PC-3 (cell line): Measurements from ENCODE around the gene TRIM66. TPM values are rescaled to one million over a fixed set of nuclear protein-coding genes. Genes with fewer than 3 reads are reported as not detected.
A peak's percentile ranks its signal among the peaks of the same experiment; 100 is the strongest.

Experiments
- ATAC-seq: fragments of 200-7000 bp; cut with Tn5 transposase; 2 replicates; pipeline ENCODE4 v1.9.1; 2020; ENCODE audit warnings: mild to moderate bottlenecking, moderate library complexity
- BruUV-seq: library from RNA; stranded (reverse); fragments of 400-500 nt; replicated peaks from 2 replicates; lab custom pipeline; 2021; lab: Mats Ljungman, UMichigan
- CTCF ChIA-PET: fragments of 300-600 bp; sonication (Branson Sonifier 250); formaldehyde crosslinking; loops from one replicate; lab custom pipeline; 2022; ENCODE audit warnings: antibody characterized with exemption; lab: Charles Lee
- POLR2A ChIA-PET: fragments of 300-600 bp; sonication (Branson Sonifier 250); formaldehyde crosslinking; loops from one replicate; lab custom pipeline; 2022; ENCODE audit warnings: antibody characterized with exemption; ENCODE audit not compliant: unreplicated experiment; lab: Charles Lee
- DNase-seq: peaks from one replicate; pipeline ENCODE4 v3.0.0-alpha.2; 2015
- H2AFZ ChIP-seq: fragments of 300-600 bp; sonication (generic); 2 replicates; pipeline ENCODE4 v1.6.0; 2016; ENCODE audit warnings: antibody characterized with exemption, low read length
- H3F3A ChIP-seq: fragments of 300-600 bp; sonication (generic); one replicate; pipeline ENCODE4 v1.6.0; 2017; ENCODE audit warnings: antibody characterized with exemption, low read length, control low read depth, mild to moderate bottlenecking; ENCODE audit not compliant: unreplicated experiment
- H3K27ac ChIP-seq: fragments of 300-600 bp; sonication (generic); 2 replicates; pipeline ENCODE4 v1.5.1; 2016; ENCODE audit warnings: mild to moderate bottlenecking, low read length
- H3K27me3 ChIP-seq: fragments of 300-600 bp; sonication (generic); 2 replicates; pipeline ENCODE4 v1.6.1; 2016; ENCODE audit warnings: low read length, mixed read lengths
- H3K36me3 ChIP-seq: fragments of 300-600 bp; sonication (generic); 2 replicates; pipeline ENCODE4 v1.6.1; 2016; ENCODE audit warnings: low read depth, mixed run types, low read length, mixed read lengths
- H3K4me1 ChIP-seq: fragments of 300-600 bp; sonication (generic); 2 replicates; pipeline ENCODE4 v1.5.1; 2016; ENCODE audit warnings: low read length; ENCODE audit not compliant: insufficient read depth
- H3K4me2 ChIP-seq: fragments of 300-600 bp; sonication (generic); 2 replicates; pipeline ENCODE4 v1.6.0; 2016; ENCODE audit warnings: low read length
- H3K4me3 ChIP-seq: fragments of 300-600 bp; sonication (generic); 2 replicates; pipeline ENCODE4 v1.5.1; 2016; ENCODE audit warnings: mild to moderate bottlenecking, low read length, mixed read lengths
- H3K79me2 ChIP-seq: fragments of 300-600 bp; sonication (generic); 2 replicates; pipeline ENCODE4 v1.6.1; 2017; ENCODE audit warnings: low read length, mixed read lengths
- H3K9ac ChIP-seq: fragments of 300-600 bp; sonication (generic); 2 replicates; pipeline ENCODE4 v1.6.0; 2016; ENCODE audit warnings: mild to moderate bottlenecking, low read length
- H3K9me2 ChIP-seq: fragments of 300-600 bp; sonication (generic); replicated peaks from 2 replicates; pipeline ENCODE4 v1.6.1; 2016; ENCODE audit warnings: mixed run types, low read length, mixed read lengths
- H3K9me3 ChIP-seq: fragments of 300-600 bp; sonication (generic); 2 replicates; pipeline ENCODE4 v1.6.1; 2016; ENCODE audit warnings: low read length, mixed read lengths
- H4K20me1 ChIP-seq: fragments of 300-600 bp; sonication (generic); 2 replicates; pipeline ENCODE4 v1.6.1; 2016; ENCODE audit warnings: low read length, mixed read lengths
- CTCF ChIP-seq: fragments of 300-600 bp; sonication (generic); conservative IDR thresholded peaks from 2 replicates; pipeline ENCODE4 v1.5.1; 2017; ENCODE audit warnings: antibody characterized with exemption, low read depth, mild to moderate bottlenecking, low read length
- EZH2 ChIP-seq: fragments of 300-600 bp; sonication (generic); IDR thresholded peaks from one replicate; pipeline ENCODE4 v1.6.1; 2017; ENCODE audit warnings: antibody characterized with exemption, mild to moderate bottlenecking, low read length; ENCODE audit not compliant: unreplicated experiment
- EZH2phosphoT487 ChIP-seq: fragments of 300-600 bp; sonication (generic); IDR thresholded peaks from 2 replicates; pipeline ENCODE4 v1.6.1; 2018; ENCODE audit warnings: mild to moderate bottlenecking, antibody characterized with exemption, low read length, borderline replicate concordance
- intact Hi-C: fragments of 100-400 bp; cut with micrococcal nuclease; formaldehyde crosslinking; loops from 2 replicates; pipeline ENCODE4 v1.9.0; 2023
- total RNA-seq: library from RNA; depleted of rRNA; stranded (reverse); fragments of >200 nt; gene quantifications from 2 replicates; pipeline ENCODE4 v1.2.3, GENCODE V29; 2014

TRIM66 gene
- total RNA-seq, 1 experiment from 2014 or later = 5.5 TPM

GRCh38 chr11:8601376-8602133 lies 80.9 kb downstream of the TRIM66 start:
- POLR2A ChIA-PET = no interaction called here
- DNase-seq (no peak), ATAC-seq (no peak)
- intact Hi-C loops = no loop called here
- Histone ChIP-seq H3K9me3 (no peaks in the 10 kb centered on the region), H3K4me1 (peaks cover 17% of the 10 kb centered on the region), H3K9ac (no peak overlapping the region), H3F3A (no peaks in the 10 kb centered on the region), H3K4me2 (no peak overlapping the region), H4K20me1 (no peaks in the 10 kb centered on the region), H3K9me2 (no peaks in the 10 kb centered on the region), H3K79me2 (no peaks in the 10 kb centered on the region), H3K36me3 (no peaks in the 10 kb centered on the region), H3K27me3 (0 out of 2 replicates have a peak, but pooled peaks cover 1% of the 10 kb centered on the region), H3K27ac (no peak overlapping the region), H3K4me3 (no peak overlapping the region), H2AFZ (no peak overlapping the region)
- CTCF ChIA-PET = interaction anchor here (0.7 kb wide), 1 partner anchor 324 kb away, joined by 5 read pairs; no protein-coding TSS in a partner anchor
- no TSS peak for BruUV-seq
- no peak for TF ChIP-seq EZH2phosphoT487
- TF ChIP-seq EZH2 = no peak
- no peak for TF ChIP-seq CTCF

- Histone ChIP-seq H3K9me2 (no peaks in the 10 kb centered on the region), H3K4me3 (no peak overlapping the region), H4K20me1 (no peaks in the 10 kb centered on the region), H3K9me3 (no peaks in the 10 kb centered on the region), H3K4me2 (no peak overlapping the region), H3K4me1 (peaks cover 1% of the 10 kb centered on the region), H3K79me2 (no peaks in the 10 kb centered on the region), H3K36me3 (no peaks in the 10 kb centered on the region), H3F3A (no peaks in the 10 kb centered on the region), H3K27ac (no peak overlapping the region), H3K27me3 (0 out of 2 replicates have a peak, but pooled peaks cover 11% of the 10 kb centered on the region), H3K9ac (no peak overlapping the region), H2AFZ (no peak overlapping the region)
- no peak for TF ChIP-seq CTCF
- no peak for TF ChIP-seq EZH2
- TF ChIP-seq EZH2phosphoT487 = no peak
- intact Hi-C loops = no loop called here
- BruUV-seq = no TSS peak
- ChIA-PET CTCF (no interaction called here), POLR2A (no interaction called here)
- DNase-seq = no peak
- no peak for ATAC-seq
Observed at GRCh38 chr11:8598506-8598905, 84.0 kb downstream of the TRIM66 start.

- BruUV-seq = no TSS peak
- Histone ChIP-seq H4K20me1 (no peaks in the 10 kb centered on the region), H3K9ac (no peak overlapping the region), H3K27me3 (0 out of 2 replicates have a peak, but pooled peaks cover 14% of the 10 kb centered on the region), H3K4me3 (no peak overlapping the region), H3K9me2 (no peaks in the 10 kb centered on the region), H3K4me1 (no peaks in the 10 kb centered on the region), H3K36me3 (no peaks in the 10 kb centered on the region), H3K9me3 (no peaks in the 10 kb centered on the region), H3F3A (no peaks in the 10 kb centered on the region), H3K27ac (no peak overlapping the region), H3K79me2 (no peaks in the 10 kb centered on the region), H3K4me2 (no peak overlapping the region), H2AFZ (no peak overlapping the region)
- DNase-seq (peak; percentile 37), ATAC-seq (peak; percentile 22)
- ChIA-PET CTCF (no interaction called here), POLR2A (no interaction called here)
- intact Hi-C loops = no loop called here
- TF ChIP-seq EZH2 = no peak
- no peak for TF ChIP-seq CTCF
- TF ChIP-seq EZH2phosphoT487 = no peak
Observed at GRCh38 chr11:8597182-8597581, 85.3 kb downstream of the TRIM66 start.
